H9 (cell line): ENCODE data around the gene L3MBTL4. TPM values are rescaled to one million over a fixed set of nuclear protein-coding genes. Genes with fewer than 3 reads are reported as not detected.

ENCODE experiments used
- DNase-seq: peaks from one replicate; pipeline ENCODE4 v3.0.0-alpha.2; 2017
- H2AFZ ChIP-seq: one replicate; pipeline ENCODE4 v1.6.1; 2013; ENCODE audit warnings: mild to moderate bottlenecking, low read length, control low read depth, moderate library complexity
- H2AK5ac ChIP-seq: 2 replicates; pipeline ENCODE4 v1.6.1; 2013; ENCODE audit warnings: low read length, control low read depth, mixed read lengths; ENCODE audit not compliant: insufficient read length
- H2BK120ac ChIP-seq: one replicate; pipeline ENCODE4 v1.6.1; 2013; ENCODE audit warnings: low read depth, mild to moderate bottlenecking, low read length, control low read depth, inconsistent platforms; ENCODE audit not compliant: poor library complexity, severe bottlenecking
- H2BK12ac ChIP-seq: 2 replicates; pipeline ENCODE4 v1.6.1; 2013; ENCODE audit warnings: low read length, control low read depth, mixed read lengths, low read depth; ENCODE audit not compliant: insufficient read length
- H2BK15ac ChIP-seq: 2 replicates; pipeline ENCODE4 v1.6.1; 2013; ENCODE audit warnings: low read depth, low read length, control low read depth
- H2BK20ac ChIP-seq: one replicate; pipeline ENCODE4 v1.6.1; 2013; ENCODE audit warnings: low read depth, mild to moderate bottlenecking, low read length, control low read depth, inconsistent platforms; ENCODE audit not compliant: poor library complexity, severe bottlenecking
- H2BK5ac ChIP-seq: 2 replicates; pipeline ENCODE4 v1.6.1; 2013; ENCODE audit warnings: low read length, control low read depth, mixed read lengths; ENCODE audit not compliant: insufficient read length
- H3K14ac ChIP-seq: 2 replicates; pipeline ENCODE4 v1.6.1; 2013; ENCODE audit warnings: low read length, control low read depth; ENCODE audit not compliant: insufficient read depth
- H3K18ac ChIP-seq: 2 replicates; pipeline ENCODE4 v1.6.1; 2013; ENCODE audit warnings: low read depth, mild to moderate bottlenecking, mixed read lengths, low read length, control low read depth; ENCODE audit not compliant: insufficient read length
- H3K23ac ChIP-seq: 2 replicates; pipeline ENCODE4 v1.6.1; 2013; ENCODE audit warnings: low read length, control low read depth, mixed read lengths, low read depth; ENCODE audit not compliant: insufficient read length
- H3K23me2 ChIP-seq: 2 replicates; pipeline ENCODE4 v1.6.1; 2013; ENCODE audit warnings: low read depth, mild to moderate bottlenecking, mixed read lengths, low read length, control low read depth; ENCODE audit not compliant: insufficient read length, poor library complexity, severe bottlenecking
- H3K27ac ChIP-seq: 2 replicates; pipeline ENCODE4 v1.5.1; 2013; ENCODE audit warnings: low read length, control low read depth, mixed read lengths, low read depth; ENCODE audit not compliant: insufficient read length
- H3K27me3 ChIP-seq: 2 replicates; pipeline ENCODE4 v1.6.1; 2013; ENCODE audit warnings: low read length, control low read depth, inconsistent platforms; ENCODE audit not compliant: insufficient read depth
- H3K4ac ChIP-seq: 2 replicates; pipeline ENCODE4 v1.6.1; 2013; ENCODE audit warnings: low read depth, mild to moderate bottlenecking, control low read depth, inconsistent platforms, low read length, moderate library complexity
- H3K4me1 ChIP-seq: 2 replicates; pipeline ENCODE4 v1.6.1; 2013; ENCODE audit warnings: low read length, control low read depth, inconsistent platforms; ENCODE audit not compliant: insufficient read depth
- H3K4me2 ChIP-seq: 2 replicates; pipeline ENCODE4 v1.6.1; 2013; ENCODE audit warnings: low read length, control low read depth, mixed read lengths; ENCODE audit not compliant: insufficient read length, insufficient read depth
- H3K56ac ChIP-seq: 2 replicates; pipeline ENCODE4 v1.6.1; 2013; ENCODE audit warnings: low read depth, mild to moderate bottlenecking, mixed read lengths, low read length, control low read depth; ENCODE audit not compliant: insufficient read length
- H3K79me1 ChIP-seq: 2 replicates; pipeline ENCODE4 v1.6.1; 2013; ENCODE audit warnings: low read depth, mild to moderate bottlenecking, moderate library complexity, low read length, control low read depth, inconsistent platforms; ENCODE audit not compliant: insufficient read depth, poor library complexity, severe bottlenecking
- H3K79me2 ChIP-seq: 2 replicates; pipeline ENCODE4 v1.6.1; 2013; ENCODE audit warnings: low read length, control low read depth, inconsistent platforms; ENCODE audit not compliant: insufficient read depth
- H3K9ac ChIP-seq: 2 replicates; pipeline ENCODE4 v1.6.1; 2013; ENCODE audit warnings: low read length, control low read depth, mixed read lengths; ENCODE audit not compliant: insufficient read length; ENCODE audit errors: extremely low read depth
- H3K9me3 ChIP-seq: one replicate; pipeline ENCODE4 v1.6.1; 2013; ENCODE audit warnings: low read depth, low read length, inconsistent platforms; ENCODE audit not compliant: control insufficient read depth
- H3T11ph ChIP-seq: one replicate; pipeline ENCODE4 v1.6.1; 2013; ENCODE audit warnings: mild to moderate bottlenecking, low read length, control low read depth, inconsistent platforms
- H4K20me1 ChIP-seq: one replicate; pipeline ENCODE4 v1.6.1; 2013; ENCODE audit not compliant: control insufficient read depth, insufficient read length, insufficient read depth
- H4K5ac ChIP-seq: 2 replicates; pipeline ENCODE4 v1.6.1; 2013; ENCODE audit warnings: low read depth, mild to moderate bottlenecking, mixed read lengths, low read length, control low read depth; ENCODE audit not compliant: insufficient read length
- H4K8ac ChIP-seq: replicated peaks from 2 replicates; pipeline ENCODE4 v1.6.1; 2013; ENCODE audit warnings: low read length, control low read depth, mixed read lengths, low read depth; ENCODE audit not compliant: insufficient read length
- H4K91ac ChIP-seq: 2 replicates; pipeline ENCODE4 v1.6.1; 2013; ENCODE audit warnings: low read depth, mild to moderate bottlenecking, moderate library complexity, mixed read lengths, low read length, control low read depth; ENCODE audit not compliant: insufficient read length
- H3K27ac Mint-ChIP-seq, 3 experiments: 2 replicates in 2 of 3; 3 replicates in 1 of 3; pipeline ENCODE4 v1.8.0; 2020 to 2021; ENCODE audit warnings: mixed read lengths in 3 of 3, mild to moderate bottlenecking in 1 of 3, moderate library complexity in 1 of 3
- H3K27me3 Mint-ChIP-seq: 2 replicates; pipeline ENCODE4 v1.8.0; 2021; ENCODE audit warnings: low read depth, mild to moderate bottlenecking, moderate library complexity, mixed read lengths
- H3K36me3 Mint-ChIP-seq, 3 experiments: 2 replicates in 2 of 3; 3 replicates in 1 of 3; pipeline ENCODE4 v1.8.0; 2020 to 2021; ENCODE audit warnings: low read depth in 3 of 3, mixed read lengths in 3 of 3; ENCODE audit not compliant: insufficient read depth in 1 of 3
- H3K4me1 Mint-ChIP-seq, 2 experiments: 2 replicates each; pipeline ENCODE4 v1.8.0; 2020; ENCODE audit warnings: mixed read lengths in 2 of 2
- H3K4me3 Mint-ChIP-seq, 2 experiments: 2 replicates in 1 of 2; 3 replicates in 1 of 2; pipeline ENCODE4 v1.8.0; 2020 to 2021; ENCODE audit warnings: mild to moderate bottlenecking in 2 of 2, mixed read lengths in 2 of 2, moderate library complexity in 1 of 2
- H3K9me3 Mint-ChIP-seq, 2 experiments: 2 replicates in 1 of 2; 3 replicates in 1 of 2; pipeline ENCODE4 v1.8.0; 2020; ENCODE audit warnings: mild to moderate bottlenecking in 2 of 2, mixed read lengths in 2 of 2, moderate library complexity in 1 of 2
- WGBS: extraction: QIAGEN DNeasy Blood & Tissue Kit; methylation state at CpG from one replicate; pipeline ENCODE4 v1.1.7; 2013; ENCODE audit warnings: missing lambda C conversion rate, low lambda C conversion rate, mixed read lengths; ENCODE audit not compliant: insufficient read length; ENCODE audit errors: extremely low coverage; 5-methylcytosine and 5-hydroxymethylcytosine counted together
- total RNA-seq: library from RNA; stranded (reverse); gene quantifications from 2 replicates; pipeline ENCODE4 v1.2.1, GENCODE V29; 2021
- TF ChIP-seq, protein P1 (sequence below): fragments of 200-600 bp; sonication (generic); conservative IDR thresholded peaks from 3 replicates; pipeline ENCODE4 v1.8.0; 2021; ENCODE audit warnings: antibody characterized with exemption, mild to moderate bottlenecking

Gene L3MBTL4
- total RNA-seq, 1 experiment from 2014 or later, result 1.9 TPM

DNA sequence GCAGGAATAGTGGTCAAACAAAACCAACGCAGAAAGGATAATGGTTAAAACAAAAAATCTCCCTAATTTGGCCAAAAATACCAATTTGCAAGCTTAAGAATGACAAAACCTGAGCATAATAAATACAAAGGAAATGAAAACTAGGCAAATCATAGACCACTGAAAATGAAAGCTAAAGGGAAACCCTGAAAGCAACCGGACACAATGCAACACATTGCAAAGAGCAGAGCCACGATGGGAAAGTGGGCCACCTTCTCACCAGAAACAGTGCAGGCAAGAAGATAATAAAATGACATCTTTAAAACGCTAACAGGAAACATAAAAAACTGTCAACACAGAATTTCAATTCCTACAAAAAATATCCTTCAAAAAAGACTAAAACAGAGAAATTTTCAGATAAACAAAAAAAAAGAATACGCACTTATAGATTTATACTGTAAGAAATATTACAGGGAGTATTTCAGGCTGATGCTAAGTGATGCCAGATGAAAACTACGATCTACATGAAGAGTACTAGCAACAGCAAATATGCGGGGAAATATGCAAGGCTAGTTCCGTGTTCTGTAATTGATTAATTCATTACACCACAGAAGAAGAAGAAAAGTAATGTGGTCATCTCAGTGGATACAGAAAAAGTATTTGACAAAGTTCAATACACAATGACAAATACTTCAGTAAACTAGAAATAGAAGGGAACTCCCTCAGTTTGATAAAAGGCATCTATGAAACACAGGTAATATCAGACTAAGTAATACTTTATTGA is 239.5 kb downstream of the L3MBTL4 start:
- no peak overlapping the region for H3K9ac ChIP-seq
- no peaks in the 10 kb centered on the region for H3K27me3 ChIP-seq
- H3K27ac Mint-ChIP-seq, result no peak overlapping the region
- no peak overlapping the region for H2BK15ac ChIP-seq
- no peak overlapping the region for H3T11ph ChIP-seq
- no peak overlapping the region for H4K8ac ChIP-seq
- H2BK20ac ChIP-seq, result no peak overlapping the region
- DNase-seq, result no peak
- H4K5ac ChIP-seq, result no peak overlapping the region
- H2BK5ac ChIP-seq, result no peak overlapping the region
- TF ChIP-seq, protein P1, sequence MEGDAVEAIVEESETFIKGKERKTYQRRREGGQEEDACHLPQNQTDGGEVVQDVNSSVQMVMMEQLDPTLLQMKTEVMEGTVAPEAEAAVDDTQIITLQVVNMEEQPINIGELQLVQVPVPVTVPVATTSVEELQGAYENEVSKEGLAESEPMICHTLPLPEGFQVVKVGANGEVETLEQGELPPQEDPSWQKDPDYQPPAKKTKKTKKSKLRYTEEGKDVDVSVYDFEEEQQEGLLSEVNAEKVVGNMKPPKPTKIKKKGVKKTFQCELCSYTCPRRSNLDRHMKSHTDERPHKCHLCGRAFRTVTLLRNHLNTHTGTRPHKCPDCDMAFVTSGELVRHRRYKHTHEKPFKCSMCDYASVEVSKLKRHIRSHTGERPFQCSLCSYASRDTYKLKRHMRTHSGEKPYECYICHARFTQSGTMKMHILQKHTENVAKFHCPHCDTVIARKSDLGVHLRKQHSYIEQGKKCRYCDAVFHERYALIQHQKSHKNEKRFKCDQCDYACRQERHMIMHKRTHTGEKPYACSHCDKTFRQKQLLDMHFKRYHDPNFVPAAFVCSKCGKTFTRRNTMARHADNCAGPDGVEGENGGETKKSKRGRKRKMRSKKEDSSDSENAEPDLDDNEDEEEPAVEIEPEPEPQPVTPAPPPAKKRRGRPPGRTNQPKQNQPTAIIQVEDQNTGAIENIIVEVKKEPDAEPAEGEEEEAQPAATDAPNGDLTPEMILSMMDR, result no peak
- no peaks in the 10 kb centered on the region for H3K23me2 ChIP-seq
- no peaks in the 10 kb centered on the region for H3K79me2 ChIP-seq
- H3K4ac ChIP-seq, result no peak overlapping the region
- H3K4me1 Mint-ChIP-seq, result no peaks in the 10 kb centered on the region
- no peak overlapping the region for H2AFZ ChIP-seq
- H3K4me3 Mint-ChIP-seq, result no peak overlapping the region
- WGBS, result no CpG with 5 or more reads among the region's 8 CpGs
- no peaks in the 10 kb centered on the region for H3K9me3 ChIP-seq
- no peak overlapping the region for H3K56ac ChIP-seq
- no peak overlapping the region for H4K91ac ChIP-seq
- no peaks in the 10 kb centered on the region for H3K4me1 ChIP-seq
- H3K27me3 Mint-ChIP-seq, result no peaks in the 10 kb centered on the region; the same call in 1 of the 2 replicates
- H3K9me3 Mint-ChIP-seq, result no peaks in the 10 kb centered on the region
- H4K20me1 ChIP-seq, result no peaks in the 10 kb centered on the region
- no peaks in the 10 kb centered on the region for H3K36me3 Mint-ChIP-seq
- no peak overlapping the region for H3K4me2 ChIP-seq
- H3K18ac ChIP-seq, result no peak overlapping the region
- H2BK120ac ChIP-seq, result no peak overlapping the region
- no peak overlapping the region for H3K23ac ChIP-seq
- no peak overlapping the region for H3K14ac ChIP-seq
- H2AK5ac ChIP-seq, result no peak overlapping the region
- H3K27ac ChIP-seq, result no peak overlapping the region
- no peak overlapping the region for H2BK12ac ChIP-seq
- H3K79me1 ChIP-seq, result no peaks in the 10 kb centered on the region
